DOHH2 (cell line): Measurements from ENCODE around the gene UBE2Q2.

Experiments used
- H3F3A ChIP-seq: fragments of 200-600 bp; sonication (generic), shearing (Covaris generic); 2 replicates; pipeline ENCODE4 v1.6.0; 2016; ENCODE audit warnings: antibody characterized with exemption, mild to moderate bottlenecking; ENCODE audit not compliant: control insufficient read depth, insufficient read depth
- H3K27ac ChIP-seq: fragments of 200-600 bp; sonication (generic); 2 replicates; pipeline ENCODE4 v1.5.1; 2014; ENCODE audit warnings: low read depth, mild to moderate bottlenecking, low read length, moderate library complexity
- H3K27me3 ChIP-seq: fragments of 200-600 bp; sonication (generic); 2 replicates; pipeline ENCODE4 v1.6.1; 2014; ENCODE audit warnings: mild to moderate bottlenecking, low read length, mixed read lengths; ENCODE audit not compliant: control insufficient read depth
- H3K36me3 ChIP-seq: fragments of 200-600 bp; sonication (generic); 2 replicates; pipeline ENCODE4 v1.6.1; 2014; ENCODE audit warnings: mild to moderate bottlenecking, low read length, moderate library complexity, mixed read lengths; ENCODE audit not compliant: control insufficient read depth
- H3K4me1 ChIP-seq: fragments of 200-600 bp; sonication (generic); 2 replicates; pipeline ENCODE4 v1.6.1; 2014; ENCODE audit warnings: mild to moderate bottlenecking, low read length, mixed read lengths; ENCODE audit not compliant: control insufficient read depth
- H3K4me2 ChIP-seq: fragments of 200-600 bp; sonication (generic); 2 replicates; pipeline ENCODE4 v1.6.0; 2014; ENCODE audit warnings: mild to moderate bottlenecking, low read length, moderate library complexity
- H3K4me3 ChIP-seq: fragments of 200-600 bp; sonication (generic); 2 replicates; pipeline ENCODE4 v1.5.1; 2014; ENCODE audit warnings: mild to moderate bottlenecking, low read length, mixed read lengths
- H3K79me2 ChIP-seq: fragments of 200-600 bp; sonication (generic); 2 replicates; pipeline ENCODE4 v1.6.1; 2014; ENCODE audit warnings: mild to moderate bottlenecking, low read length, mixed read lengths; ENCODE audit not compliant: control insufficient read depth
- H3K9me2 ChIP-seq: fragments of 200-600 bp; sonication (generic); replicated peaks from 2 replicates; pipeline ENCODE4 v1.6.1; 2014; ENCODE audit warnings: mild to moderate bottlenecking, low read length, mixed read lengths; ENCODE audit not compliant: control insufficient read depth
- H3K9me3 ChIP-seq: fragments of 200-600 bp; sonication (generic); 2 replicates; pipeline ENCODE4 v1.6.1; 2014; ENCODE audit warnings: antibody characterized with exemption, low read length, mixed read lengths; ENCODE audit not compliant: control insufficient read depth, insufficient read depth
- H4K20me1 ChIP-seq: fragments of 200-600 bp; sonication (generic); 2 replicates; pipeline ENCODE4 v1.6.0; 2014; ENCODE audit warnings: low read depth, mild to moderate bottlenecking, antibody characterized with exemption, low read length, moderate library complexity; ENCODE audit not compliant: control insufficient read depth, insufficient read depth
- EZH2phosphoT487 ChIP-seq: fragments of 200-600 bp; sonication (generic); IDR thresholded peaks from 2 replicates; pipeline ENCODE4 v1.6.1; 2017; ENCODE audit warnings: borderline replicate concordance, mild to moderate bottlenecking, antibody characterized with exemption, low read length, moderate library complexity, mixed read lengths
- TF ChIP-seq, protein P1 (sequence below): fragments of 200-600 bp; sonication (generic); IDR thresholded peaks from one replicate; pipeline ENCODE4 v1.5.1; 2014; ENCODE audit warnings: antibody characterized with exemption, mild to moderate bottlenecking, low read depth, low read length; ENCODE audit not compliant: poor library complexity, severe bottlenecking

The UBE2Q2 gene

DNA sequence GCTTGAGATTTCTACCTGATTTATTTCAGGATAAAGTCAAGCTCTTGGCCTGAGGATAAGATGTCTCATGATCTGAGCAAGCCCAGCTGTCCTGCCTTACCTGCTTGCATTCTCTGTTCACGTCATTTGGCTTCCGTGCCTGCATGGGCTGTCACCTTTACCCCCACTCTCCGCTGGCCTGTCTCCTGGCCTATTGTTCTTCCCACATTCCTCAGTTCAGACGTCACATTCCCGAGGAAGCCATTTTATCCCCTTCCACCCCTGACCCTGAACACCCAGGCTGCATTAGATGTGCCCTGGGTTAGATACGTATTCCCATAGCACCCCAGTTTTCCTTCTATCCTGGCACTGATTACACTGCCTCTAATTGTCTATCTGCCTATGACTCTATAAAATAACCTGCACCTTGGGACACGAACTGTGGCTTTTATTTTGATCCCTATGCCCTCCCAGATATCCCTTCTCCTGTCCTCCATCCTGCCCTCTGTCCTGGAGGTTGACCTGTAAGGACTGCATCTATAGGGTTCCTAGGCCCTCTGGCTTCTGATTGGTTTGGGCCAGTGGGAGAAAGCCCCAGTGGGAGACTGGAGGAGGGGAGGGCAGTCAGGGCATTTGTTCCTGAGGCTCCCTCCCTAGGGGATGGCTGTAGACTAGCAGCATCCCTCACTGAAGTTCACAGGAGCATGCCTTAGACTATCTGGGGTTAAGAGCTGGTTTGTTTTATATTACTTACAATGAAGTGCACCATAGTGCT is 19.2 kb upstream of the UBE2Q2 start:
- Histone ChIP-seq H4K20me1 (no peaks in the 10 kb centered on the region), H3K27me3 (peaks cover 25% of the 10 kb centered on the region), H3K27ac (no peak overlapping the region), H3K79me2 (no peaks in the 10 kb centered on the region), H3K36me3 (no peaks in the 10 kb centered on the region), H3K9me3 (no peaks in the 10 kb centered on the region), H3K4me3 (no peak overlapping the region), H3K9me2 (no peaks in the 10 kb centered on the region), H3K4me2 (no peak overlapping the region), H3F3A (no peaks in the 10 kb centered on the region), H3K4me1 (no peaks in the 10 kb centered on the region)
- TF ChIP-seq, protein P1, sequence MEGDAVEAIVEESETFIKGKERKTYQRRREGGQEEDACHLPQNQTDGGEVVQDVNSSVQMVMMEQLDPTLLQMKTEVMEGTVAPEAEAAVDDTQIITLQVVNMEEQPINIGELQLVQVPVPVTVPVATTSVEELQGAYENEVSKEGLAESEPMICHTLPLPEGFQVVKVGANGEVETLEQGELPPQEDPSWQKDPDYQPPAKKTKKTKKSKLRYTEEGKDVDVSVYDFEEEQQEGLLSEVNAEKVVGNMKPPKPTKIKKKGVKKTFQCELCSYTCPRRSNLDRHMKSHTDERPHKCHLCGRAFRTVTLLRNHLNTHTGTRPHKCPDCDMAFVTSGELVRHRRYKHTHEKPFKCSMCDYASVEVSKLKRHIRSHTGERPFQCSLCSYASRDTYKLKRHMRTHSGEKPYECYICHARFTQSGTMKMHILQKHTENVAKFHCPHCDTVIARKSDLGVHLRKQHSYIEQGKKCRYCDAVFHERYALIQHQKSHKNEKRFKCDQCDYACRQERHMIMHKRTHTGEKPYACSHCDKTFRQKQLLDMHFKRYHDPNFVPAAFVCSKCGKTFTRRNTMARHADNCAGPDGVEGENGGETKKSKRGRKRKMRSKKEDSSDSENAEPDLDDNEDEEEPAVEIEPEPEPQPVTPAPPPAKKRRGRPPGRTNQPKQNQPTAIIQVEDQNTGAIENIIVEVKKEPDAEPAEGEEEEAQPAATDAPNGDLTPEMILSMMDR = no peak
- TF ChIP-seq EZH2phosphoT487 = no peak

- no peaks in the 10 kb centered on the region for H3K79me2 ChIP-seq
- H3K4me3 ChIP-seq = no peak overlapping the region
- H3K27me3 ChIP-seq = peaks cover 25% of the 10 kb centered on the region
- no peak overlapping the region for H3K27ac ChIP-seq
- H3K9me2 ChIP-seq = no peaks in the 10 kb centered on the region
- TF ChIP-seq EZH2phosphoT487 = no peak
- TF ChIP-seq, protein P1 = no peak
- H3K9me3 ChIP-seq = no peaks in the 10 kb centered on the region
- H3K36me3 ChIP-seq = no peaks in the 10 kb centered on the region
- no peaks in the 10 kb centered on the region for H3F3A ChIP-seq
- H3K4me1 ChIP-seq = no peaks in the 10 kb centered on the region
- no peaks in the 10 kb centered on the region for H4K20me1 ChIP-seq
- no peak overlapping the region for H3K4me2 ChIP-seq
Measured at GRCh38 chr15:75827691-75828090, 15.6 kb upstream of the UBE2Q2 start.

- Histone ChIP-seq H3K4me3 (no peak overlapping the region), H4K20me1 (no peaks in the 10 kb centered on the region), H3K27me3 (peaks cover 25% of the 10 kb centered on the region), H3K9me2 (no peaks in the 10 kb centered on the region), H3K79me2 (no peaks in the 10 kb centered on the region), H3F3A (no peaks in the 10 kb centered on the region), H3K36me3 (no peaks in the 10 kb centered on the region), H3K4me2 (no peak overlapping the region), H3K9me3 (no peaks in the 10 kb centered on the region), H3K27ac (no peak overlapping the region), H3K4me1 (no peaks in the 10 kb centered on the region)
- TF ChIP-seq EZH2phosphoT487 = no peak
- TF ChIP-seq, protein P1 = no peak
Measured at GRCh38 chr15:75828429-75828828, 14.8 kb upstream of the UBE2Q2 start.
